HG03439 (cell line): ENCODE measurements around the gene OR52A1.
"Not testable (repeated sequence)": the region's sequence is repeated elsewhere in the genome, so short reads cannot be mapped to it uniquely, and the experiment has no call there.

Experiments
- ATAC-seq: cut with Tn5 transposase; IDR thresholded peaks from one replicate; pipeline ENCODE4 v1.9.1; 2021; ENCODE audit warnings: mild to moderate bottlenecking, moderate library complexity; ENCODE audit not compliant: unreplicated experiment

The OR52A1 gene

DNA sequence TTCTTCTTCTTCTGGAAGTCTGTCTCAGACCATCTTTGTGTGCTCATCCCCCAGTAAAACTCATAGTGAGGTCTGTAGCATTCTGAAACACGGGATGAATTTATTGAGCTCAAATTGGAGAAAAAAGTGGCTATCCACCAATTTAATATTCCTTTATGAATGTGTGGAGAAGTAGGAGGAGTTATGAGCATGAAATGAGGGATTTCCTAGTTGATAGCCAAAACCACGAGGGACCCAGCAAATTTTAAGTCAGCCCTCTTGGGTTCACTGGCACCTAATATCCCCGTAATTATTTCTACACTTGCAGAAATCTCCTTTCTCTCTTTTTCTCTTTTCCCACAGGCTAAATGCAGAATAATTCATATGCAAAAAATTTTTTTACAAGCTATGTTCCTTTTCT lies at the start of gene OR52A1:
OR52A1 (minus strand) TSS at position 101 of the 400 bp plus-strand sequence. CDS start 2,388 bp downstream, outside the sequence.
- no peak for ATAC-seq

DNA sequence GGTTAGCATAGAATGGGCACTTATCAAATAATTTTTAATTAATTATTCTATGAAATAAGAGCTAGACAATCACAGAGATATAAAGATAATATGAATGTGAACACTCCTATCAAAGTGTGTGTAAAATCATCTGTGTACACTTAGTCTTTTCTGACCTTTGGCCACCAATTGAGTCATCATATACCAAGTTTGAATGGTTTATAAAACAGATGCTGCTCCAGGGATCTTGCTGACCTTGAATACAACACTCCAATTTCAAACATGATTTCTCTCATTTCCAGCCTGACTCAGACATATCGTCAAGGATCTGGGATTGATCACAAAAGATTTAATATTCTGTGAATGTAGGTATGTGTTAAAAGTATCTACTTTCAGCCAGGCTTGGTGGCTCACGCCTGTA lies 48.8 kb upstream of the OR52A1 start:
- ATAC-seq, result no peak

DNA sequence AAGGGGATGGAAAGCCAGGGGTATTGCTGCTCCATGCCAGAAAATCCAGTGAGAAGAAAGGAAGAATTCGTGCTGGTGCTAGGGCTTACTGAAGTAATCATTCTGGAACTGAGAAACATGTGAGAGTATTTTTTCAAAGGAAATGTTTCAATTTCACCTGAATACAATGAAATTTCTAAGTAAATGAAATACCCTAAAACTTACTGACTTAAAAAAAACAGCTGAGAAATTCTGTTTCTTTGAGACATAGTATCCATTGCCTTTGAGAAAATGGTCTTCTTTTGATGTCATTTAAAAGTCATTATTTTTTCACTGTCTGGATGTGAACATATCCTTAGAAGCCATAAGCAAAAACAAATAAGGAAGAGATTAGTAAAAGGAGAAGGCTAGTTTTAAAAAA lies 46.0 kb upstream of the OR52A1 start, which contains the start of gene OR51V1:
OR51V1 (minus strand) TSS at position 101 of the 400 bp plus-strand sequence; CDS start at position 101, 0 bp downstream.
- ATAC-seq, result no peak

DNA sequence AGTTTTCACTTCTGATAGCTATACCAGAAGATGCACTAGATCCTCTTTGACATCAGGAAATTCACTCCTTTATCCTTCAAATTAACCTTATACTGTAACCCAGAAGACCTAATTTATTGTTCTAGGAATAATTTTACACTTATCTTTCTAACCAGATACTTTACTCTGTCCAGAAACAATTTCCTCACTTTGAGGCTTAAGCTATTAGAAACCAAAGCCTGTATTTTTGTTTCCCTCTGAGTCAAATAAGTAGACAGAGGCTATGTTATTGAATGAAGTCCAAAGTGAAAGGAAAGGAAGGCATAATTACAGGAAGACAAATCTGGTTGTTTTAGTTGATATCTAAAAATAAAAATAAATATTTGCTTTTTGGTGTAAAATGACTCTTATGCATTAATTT lies 43.7 kb upstream of the OR52A1 start:
- ATAC-seq, result no peak

DNA sequence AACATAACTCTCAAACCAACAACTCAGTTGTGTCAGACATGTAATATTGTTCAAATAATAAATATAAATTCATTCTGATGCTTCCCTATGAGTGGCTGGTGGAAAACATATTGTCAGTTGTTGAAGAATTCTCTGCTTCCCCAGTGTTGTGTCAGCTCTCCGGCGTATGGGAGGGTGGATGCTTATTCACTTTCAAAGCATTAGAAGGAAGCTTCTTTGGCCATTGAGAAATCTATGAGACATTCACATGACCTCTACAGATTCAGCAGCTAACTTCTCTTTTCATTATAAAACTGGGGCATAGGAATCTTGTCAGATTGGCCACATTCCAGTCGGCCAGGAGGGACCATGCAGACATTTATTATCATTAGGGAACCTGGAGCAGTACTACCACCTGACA lies 43.0 kb upstream of the OR52A1 start:
- no peak for ATAC-seq

DNA sequence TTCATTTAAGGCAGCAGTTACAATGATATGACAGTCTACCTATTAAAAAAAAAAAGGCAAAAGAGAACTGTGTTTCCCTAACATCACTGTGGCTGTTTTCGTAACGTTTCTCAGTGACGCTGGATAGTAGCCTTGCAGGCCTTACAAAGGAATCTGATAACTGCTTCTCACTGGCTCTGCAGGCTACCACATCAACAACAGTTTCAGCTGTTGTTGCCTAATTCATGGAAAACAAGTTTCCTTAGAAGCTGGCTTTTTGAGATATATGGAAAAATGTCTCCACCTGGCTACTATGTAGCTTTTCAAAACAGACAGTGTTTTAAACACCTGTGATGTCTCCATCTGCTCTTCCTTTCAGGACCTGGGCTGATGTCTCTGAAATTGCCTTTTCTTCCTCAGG lies 42.2 kb upstream of the OR52A1 start:
- ATAC-seq, result no peak

DNA sequence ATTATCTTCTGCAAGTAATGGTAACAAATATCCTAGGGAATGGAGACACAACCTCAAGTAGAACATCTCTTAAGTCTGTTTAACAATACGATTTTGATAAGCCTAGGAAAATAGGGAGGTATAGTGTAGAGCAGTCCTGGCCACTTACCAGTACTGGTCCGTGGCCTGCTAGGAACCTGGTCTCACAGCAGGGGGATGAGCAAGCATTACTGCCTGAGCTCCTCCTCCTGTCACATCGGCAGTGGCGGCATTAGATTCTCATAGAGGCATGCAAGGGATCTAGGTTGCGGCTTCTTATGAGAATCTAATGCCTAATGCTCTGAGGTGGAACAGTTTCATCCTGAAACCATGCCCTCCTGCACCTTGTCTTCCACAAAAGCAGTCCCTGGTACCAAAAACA lies 41.5 kb upstream of the OR52A1 start:
- ATAC-seq, result no peak

DNA sequence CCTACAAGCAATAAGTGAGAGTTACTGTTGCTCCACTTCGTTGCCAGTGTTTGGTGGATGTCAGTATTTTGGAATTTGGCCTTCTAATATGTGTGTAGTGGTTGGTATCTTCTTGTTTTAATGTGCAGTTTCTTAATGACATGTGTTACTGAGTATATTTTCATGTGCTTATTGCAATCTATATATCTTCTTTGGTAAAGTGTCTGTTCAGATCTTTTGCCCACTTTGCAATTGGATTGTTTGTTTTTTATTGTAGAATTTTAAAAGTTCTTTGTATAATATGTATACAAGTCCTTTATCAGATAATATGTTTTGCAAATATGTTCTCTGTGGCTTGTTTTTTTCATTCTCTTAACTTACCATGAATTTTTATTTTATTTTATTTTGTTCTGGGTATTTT lies 38.2 kb upstream of the OR52A1 start:
- ATAC-seq, result no peak

DNA sequence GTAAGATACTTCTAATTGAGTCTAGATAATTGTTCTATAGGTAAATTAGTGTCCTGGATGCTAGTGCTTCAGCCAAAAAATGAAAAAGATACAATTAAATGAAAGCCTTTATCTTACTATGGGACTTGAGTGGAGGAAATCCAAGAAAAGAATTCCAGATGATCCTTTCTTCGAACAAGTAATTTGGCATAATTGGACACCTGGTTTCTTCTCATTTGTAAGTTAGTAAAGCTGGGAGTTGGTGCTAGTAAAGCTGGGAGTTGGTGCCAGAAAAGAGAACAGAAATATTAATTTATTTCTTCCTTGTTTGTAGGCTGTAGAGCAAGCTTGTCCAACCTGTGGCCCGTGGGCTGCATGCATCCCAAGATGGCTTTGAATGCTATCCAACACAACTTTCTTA lies 33.6 kb upstream of the OR52A1 start:
- no peak for ATAC-seq

DNA sequence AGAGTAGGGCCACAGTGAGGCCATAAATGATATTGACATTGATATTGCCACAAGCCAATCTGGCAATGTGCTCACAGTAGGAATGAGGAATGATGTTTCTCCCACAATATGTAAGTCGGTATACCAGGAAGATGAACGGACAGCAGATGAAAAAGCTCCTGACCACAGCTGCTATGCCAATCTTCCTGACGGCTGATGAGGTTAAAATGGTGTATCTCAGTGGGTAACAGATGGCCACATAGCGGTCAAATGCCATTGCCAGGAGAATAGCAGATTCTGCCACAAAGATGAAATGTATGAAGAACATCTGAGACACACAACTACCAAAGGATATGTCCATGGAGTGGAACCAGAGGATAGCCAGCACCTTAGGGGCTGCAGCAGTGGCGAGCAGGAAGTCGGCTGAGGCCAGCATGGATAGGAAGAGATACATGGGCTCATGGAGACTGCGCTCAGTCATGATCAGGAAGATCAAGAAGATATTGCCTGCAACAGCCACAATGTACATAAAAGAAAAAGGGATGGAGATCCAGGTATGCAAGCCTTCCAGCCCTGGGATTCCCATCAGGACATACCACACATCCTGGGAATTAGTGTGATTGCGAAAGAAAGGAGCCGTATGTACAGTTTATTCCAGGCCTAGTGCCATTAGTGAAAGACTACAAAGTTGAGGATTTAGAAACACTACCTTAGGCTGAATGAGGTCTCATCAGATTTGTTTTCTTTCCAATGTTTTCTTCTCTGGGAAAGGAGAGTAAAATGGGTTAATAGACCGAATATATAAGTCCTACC lies 23.7 kb upstream of the OR52A1 start:
- ATAC-seq, result no peak

DNA sequence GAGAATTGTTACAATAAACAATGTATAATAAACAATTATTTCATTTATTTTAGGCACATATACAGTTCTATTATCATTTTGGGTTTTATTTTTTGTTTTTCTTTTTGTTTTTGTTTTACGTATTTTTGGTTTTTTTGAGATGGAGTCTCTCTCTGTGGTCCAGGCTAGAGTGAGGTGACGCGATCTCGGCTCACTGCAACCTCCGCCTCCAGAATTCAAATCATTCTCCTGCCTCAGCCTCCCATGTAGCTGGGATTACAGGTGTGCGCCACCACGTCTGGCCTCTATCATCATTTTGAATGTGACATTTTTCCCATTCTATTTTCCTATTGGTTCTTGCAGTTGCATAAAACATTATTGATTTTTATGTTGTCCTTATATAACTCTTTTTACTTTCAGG lies 20.4 kb upstream of the OR52A1 start:
- no peak for ATAC-seq

DNA sequence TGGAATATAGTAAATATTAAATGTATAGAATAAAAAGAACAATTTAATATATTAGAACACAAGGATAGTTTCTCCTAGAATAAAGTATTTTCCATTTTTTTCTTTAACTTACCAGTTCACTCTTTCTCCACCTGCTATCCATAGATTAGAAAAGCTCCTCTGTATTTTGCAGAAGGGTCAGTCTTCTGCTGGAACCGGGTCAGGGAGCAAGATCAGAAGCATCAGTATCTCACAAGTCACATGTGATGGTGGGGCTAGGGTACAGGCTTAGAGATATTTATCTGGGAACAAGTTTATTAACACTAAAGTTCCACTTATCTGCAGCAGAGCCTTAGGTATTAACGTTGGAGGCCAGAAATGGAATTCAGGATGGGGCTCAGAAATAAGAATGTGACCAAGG lies 17.3 kb upstream of the OR52A1 start:
- no peak for ATAC-seq

DNA sequence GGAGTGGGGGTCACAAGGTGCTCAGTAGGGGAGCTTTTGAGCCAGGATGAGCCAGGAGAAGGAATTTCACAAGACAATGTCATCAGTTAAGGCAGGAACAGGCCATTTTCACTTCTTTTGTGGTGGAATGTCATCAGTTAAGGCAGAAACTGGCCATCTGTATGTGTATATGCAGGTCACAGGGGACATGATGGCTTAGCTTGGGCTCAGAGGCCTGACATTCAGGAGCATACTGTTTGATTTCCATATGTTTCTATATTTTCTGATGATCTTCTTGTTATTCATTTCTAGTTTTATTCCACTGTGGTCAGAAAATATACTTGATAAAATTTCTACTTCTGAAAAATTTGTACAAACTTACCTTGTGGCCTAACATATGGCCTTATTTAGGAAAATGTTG lies 11.3 kb upstream of the OR52A1 start:
- not testable (repeated sequence) for ATAC-seq

DNA sequence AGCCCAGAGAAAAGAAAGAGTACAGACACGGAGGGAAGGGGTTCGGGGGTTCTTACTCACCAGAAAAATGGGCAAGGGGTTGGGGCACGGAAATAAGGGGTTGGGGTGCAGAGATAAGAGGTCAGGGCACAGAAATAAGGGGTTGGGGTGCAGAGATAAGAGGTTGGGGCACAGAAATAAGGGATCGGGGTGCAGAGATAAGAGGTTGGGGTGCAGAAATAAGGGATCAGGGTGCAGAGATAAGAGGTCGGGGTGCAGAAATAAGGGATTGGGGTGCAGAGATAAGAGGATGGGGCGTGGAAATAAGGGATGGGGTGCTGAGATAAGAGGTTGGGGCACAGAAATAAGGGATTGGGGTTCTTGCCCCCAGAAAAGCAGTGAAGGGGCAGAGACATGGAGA lies 10.2 kb upstream of the OR52A1 start:
- ATAC-seq, result not testable (repeated sequence)

DNA sequence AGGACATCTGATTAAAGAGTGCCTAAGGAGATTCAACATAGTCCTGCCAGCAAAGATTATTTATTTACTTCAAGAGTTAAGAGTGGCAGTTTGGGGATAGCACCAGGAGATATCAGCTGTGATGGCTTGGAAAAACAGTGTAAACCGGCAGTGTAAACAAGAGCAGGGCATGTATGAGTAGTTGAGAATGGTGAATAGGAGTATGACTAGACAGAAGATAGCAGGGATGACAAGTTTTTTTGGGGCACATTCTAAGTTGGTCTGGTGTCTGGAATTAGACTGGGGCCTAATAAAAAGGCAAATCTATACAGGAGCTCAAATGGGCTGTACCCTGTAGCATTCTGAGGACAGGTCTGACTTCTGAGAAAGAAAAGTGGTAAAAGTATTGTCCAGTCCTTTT lies 6.5 kb upstream of the OR52A1 start:
- not testable (repeated sequence) for ATAC-seq

DNA sequence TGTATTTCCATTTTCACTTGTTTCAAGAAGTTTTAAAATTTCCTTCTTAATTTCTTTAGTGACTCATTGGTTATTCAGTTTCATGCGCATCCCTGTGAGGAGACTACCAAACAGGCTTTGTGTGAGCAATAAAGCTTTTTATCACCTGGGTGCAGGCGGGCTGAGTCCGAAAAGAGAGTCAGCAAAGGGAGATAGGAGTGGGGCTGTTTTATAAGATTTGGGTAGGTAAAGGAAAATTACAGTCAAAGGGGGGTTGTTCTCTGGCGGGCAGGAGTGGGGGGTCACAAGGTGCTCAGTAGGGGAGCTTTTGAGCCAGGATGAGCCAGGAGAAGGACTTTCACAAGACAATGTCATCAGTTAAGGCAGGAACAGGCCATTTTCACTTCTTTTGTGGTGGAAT lies 5.7 kb upstream of the OR52A1 start:
- not testable (repeated sequence) for ATAC-seq

DNA sequence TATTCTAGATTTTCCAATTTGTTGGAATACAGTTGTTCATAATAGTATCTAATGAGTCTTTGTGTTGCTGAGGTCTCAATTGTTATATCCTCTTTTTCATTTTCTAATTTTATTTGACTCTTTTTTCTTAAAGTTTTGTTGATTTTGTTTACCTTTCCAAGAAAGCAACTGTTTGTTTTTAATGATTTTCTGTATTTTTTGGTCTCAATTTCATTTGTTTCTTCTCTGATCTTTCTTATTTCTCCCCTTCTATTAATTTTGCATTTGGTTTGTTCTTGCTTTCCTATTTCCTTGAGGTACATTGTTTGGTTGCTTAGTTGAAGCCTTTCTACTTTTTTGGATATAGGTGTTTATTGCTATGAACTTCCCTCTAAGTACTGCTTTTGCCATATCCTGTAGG lies 5.2 kb upstream of the OR52A1 start:
- no peak for ATAC-seq

DNA sequence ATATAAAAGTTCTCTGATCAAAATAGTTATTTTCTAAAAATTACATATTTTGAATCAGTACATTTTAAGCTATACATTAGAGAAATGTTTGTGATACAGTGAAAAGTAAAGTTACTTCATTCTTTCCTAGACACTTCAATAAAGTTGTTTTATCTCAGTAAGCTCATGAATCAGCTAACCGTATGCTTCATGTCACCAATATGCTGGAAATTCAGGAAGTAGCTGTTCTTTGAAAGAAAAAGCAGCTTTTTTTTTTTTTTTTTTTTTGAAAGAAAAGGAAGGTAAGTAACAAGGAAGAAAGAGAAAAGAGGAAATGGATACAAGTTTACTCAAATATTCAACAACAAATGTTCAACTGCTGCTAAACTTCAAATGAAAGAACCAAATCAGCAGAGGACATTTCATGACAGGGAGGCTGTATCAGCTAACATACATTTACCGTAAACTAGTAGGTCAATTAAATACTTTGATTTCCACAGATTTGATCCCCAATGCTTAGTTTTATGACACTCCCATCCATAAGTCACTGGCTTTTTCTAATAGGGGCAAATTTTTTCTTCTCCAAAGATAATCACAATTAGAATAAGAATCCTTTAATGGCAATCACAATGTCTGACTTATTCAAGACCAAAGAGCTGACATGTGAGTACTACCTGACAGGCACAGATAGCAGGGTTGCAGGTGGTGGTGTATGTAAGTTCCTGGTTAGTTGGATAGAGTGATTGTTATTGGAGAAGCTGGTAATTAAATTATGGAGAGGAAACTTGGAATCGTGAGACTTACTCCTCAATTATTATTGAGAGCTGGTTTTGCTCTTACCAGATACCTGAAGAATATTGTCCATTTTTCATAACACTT lies 754 bp downstream of the OR52A1 start:
- ATAC-seq, result no peak

DNA sequence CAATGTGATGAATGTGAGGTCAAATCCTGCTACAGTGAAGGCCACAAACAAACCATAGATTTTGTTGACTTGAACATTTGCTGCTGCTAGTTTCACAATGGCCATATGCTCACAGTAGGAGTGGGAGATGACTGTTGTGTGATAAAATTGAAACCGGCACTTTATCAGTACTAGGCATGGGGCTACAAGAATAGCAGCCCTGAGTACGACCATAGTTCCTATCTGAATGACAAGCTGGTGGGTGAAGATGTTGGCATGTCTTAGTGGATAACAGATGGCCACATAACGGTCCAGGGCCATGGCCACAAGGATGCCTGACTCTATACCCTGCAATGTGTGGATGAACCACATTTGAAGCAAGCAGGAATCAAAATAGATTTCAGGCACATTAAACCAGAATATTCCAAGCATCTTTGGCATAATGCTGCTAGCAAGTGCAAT lies 2.8 kb downstream of the OR52A1 start:
- ATAC-seq, result no peak

DNA sequence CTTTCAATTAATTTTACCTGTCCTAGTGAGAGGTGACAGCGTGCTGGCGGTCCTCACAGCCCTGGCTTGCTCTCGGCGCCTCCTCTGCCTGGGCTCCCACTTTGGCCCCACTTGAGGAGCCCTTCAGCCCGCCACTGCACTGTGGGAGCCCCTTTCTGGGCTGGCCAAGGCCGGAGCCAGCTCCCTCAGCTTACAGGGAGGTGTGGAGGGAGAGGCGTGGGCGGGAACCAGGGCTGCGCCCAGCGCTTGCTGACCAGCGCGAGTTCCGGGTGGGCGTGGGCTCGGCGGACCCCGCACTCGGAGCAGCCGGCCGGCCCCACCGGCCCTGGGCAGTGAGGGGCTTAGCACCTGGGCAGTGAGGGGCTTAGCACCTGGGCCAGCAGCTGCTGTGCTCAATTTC lies 10.4 kb downstream of the OR52A1 start:
- ATAC-seq, result not testable (repeated sequence)

DNA sequence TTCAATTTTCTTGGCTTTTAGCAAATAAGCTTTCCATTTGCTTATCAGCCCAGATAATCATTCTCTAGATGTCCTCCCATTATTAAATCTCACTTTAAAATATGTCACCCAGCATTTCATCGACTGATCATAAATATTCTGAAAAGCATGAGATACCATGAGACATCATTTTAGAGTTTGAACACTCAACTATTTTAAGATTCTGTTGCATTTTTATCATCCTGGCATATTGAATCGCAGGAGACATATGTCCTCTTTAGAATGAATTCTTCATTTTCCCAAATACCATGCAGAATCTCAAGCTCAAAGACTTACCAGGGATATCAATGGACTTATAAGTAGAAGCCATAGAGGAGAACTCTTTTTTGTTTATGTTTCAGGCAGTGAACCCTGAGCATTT lies 16.6 kb downstream of the OR52A1 start, which contains the start of gene OR52A5:
OR52A5 (minus strand) TSS at position 361 of the 400 bp plus-strand sequence. CDS start 5,714 bp downstream, outside the sequence.
- no peak for ATAC-seq

DNA sequence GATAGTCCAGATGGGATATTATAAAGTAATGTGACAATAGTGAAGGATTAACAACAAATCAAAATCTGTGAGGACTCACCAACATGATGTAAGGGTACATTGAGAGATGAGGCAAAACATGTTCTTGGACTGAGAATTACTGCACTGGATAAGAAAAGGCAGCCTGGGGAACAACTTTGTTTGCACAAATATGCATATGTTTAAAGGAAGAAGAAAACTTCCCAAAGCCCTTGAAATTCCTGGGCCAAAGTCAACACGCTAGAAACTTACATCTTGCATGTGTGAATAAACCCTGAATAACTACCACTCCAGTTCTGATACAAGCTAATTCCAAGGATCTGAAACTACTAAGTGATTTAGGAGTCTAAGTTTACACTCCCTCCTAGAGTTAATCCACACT lies 17.5 kb downstream of the OR52A1 start:
- ATAC-seq, result no peak
